ENCODE data around the gene EBF4. TPM values are rescaled to one million over a fixed set of nuclear protein-coding genes. Genes with fewer than 3 reads are reported as not detected.
"Not testable (repeated sequence)": the region's sequence is repeated elsewhere in the genome, so short reads cannot be mapped to it uniquely, and the experiment has no call there.

The EBF4 gene
- total RNA-seq, 6 experiments from 2014 or later = 0.14 to 0.48 (median 0.46) TPM; not detected in 3

DNA sequence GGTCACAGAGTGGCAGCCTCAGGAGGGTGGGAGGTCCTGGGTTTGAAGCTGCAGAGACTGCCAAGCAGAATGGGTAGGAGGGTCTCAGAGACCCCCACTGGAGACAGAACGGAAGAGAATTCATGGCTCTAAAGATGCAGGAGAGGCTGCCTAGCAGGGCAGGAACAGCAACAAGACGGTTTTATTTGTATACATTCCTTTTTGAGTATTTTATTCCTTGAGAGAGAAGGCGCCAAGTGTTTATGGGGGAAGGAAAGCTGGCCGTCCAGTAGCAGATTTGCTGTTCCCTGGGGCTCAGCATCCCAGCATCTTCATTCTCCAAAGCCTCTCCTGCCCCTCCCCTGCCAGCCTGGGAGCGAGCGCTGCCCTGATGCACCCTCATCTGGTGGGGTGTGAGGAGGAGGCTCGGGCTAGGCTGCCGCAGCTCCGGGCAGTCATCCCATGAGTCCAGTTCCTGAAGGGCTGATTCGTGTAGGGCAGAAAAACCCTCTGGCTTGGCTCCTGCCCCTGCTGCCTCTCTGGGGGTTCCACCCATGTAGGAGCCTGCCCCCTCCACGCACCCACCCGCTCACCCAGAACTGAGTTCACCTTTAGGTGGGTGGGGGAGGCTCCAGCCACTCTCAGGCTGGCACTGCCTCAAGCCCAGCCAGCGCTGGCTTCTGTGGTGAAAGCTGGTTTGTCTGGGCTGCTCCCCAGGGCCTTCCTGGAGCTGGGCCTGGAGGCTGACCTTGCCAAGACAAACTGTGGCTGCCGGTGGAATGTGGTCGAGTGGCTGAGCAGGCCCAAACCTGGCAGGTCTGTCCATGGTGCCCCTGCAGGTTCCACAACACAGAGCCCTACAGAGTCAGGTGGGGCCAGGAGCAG lies 75.4 kb downstream of the EBF4 start:
- peaks cover 36% of the 10 kb centered on the region for H3K27me3 Mint-ChIP-seq (ENCODE audit: insufficient read depth)
- no peaks in the 10 kb centered on the region for H3K36me3 Mint-ChIP-seq (ENCODE audit: low read depth)
- peak; percentile 17 for DNase-seq
- H3K4me3 Mint-ChIP-seq = no peak overlapping the region
- TF ChIP-seq, protein P1, sequence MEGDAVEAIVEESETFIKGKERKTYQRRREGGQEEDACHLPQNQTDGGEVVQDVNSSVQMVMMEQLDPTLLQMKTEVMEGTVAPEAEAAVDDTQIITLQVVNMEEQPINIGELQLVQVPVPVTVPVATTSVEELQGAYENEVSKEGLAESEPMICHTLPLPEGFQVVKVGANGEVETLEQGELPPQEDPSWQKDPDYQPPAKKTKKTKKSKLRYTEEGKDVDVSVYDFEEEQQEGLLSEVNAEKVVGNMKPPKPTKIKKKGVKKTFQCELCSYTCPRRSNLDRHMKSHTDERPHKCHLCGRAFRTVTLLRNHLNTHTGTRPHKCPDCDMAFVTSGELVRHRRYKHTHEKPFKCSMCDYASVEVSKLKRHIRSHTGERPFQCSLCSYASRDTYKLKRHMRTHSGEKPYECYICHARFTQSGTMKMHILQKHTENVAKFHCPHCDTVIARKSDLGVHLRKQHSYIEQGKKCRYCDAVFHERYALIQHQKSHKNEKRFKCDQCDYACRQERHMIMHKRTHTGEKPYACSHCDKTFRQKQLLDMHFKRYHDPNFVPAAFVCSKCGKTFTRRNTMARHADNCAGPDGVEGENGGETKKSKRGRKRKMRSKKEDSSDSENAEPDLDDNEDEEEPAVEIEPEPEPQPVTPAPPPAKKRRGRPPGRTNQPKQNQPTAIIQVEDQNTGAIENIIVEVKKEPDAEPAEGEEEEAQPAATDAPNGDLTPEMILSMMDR (IDR thresholded peaks at IDR 0.05) = no peak
- peaks cover 12% of the 10 kb centered on the region; the same call in 1 of the 2 replicates for H3K4me1 Mint-ChIP-seq (ENCODE audit: low read depth)
- no peak overlapping the region for H3K27ac Mint-ChIP-seq
- no peaks in the 10 kb centered on the region for H3K9me3 Mint-ChIP-seq

DNA sequence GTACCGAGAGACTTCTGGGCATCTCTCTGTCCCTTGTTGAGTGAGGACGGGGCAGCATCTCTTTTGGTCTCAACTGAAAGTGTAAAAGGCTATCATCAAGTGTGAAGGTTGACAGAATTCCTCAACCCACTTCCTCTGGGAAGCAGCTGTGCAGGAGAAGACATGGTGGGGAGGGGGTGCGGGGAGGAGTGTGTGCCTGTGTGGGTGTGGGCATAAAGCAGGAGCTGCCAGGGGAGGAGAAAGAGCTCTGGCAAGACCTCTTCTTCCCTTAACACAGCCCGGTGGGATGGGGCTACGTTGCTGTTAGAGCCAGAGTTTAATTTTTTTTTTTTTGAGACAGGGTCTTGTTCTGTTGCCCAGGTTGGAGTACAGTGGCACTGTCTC lies 76.0 kb downstream of the EBF4 start:
- Mint-ChIP-seq H3K27ac (no peak overlapping the region), H3K27me3 (ENCODE audit: insufficient read depth) (peaks cover 32% of the 10 kb centered on the region), H3K4me1 (ENCODE audit: low read depth) (peaks cover 12% of the 10 kb centered on the region; the same call in 1 of the 2 replicates), H3K9me3 (no peaks in the 10 kb centered on the region), H3K36me3 (ENCODE audit: low read depth) (no peaks in the 10 kb centered on the region), H3K4me3 (no peak overlapping the region)
- TF ChIP-seq, protein P1 (IDR thresholded peaks at IDR 0.05) = no peak
- no peak for DNase-seq

DNA sequence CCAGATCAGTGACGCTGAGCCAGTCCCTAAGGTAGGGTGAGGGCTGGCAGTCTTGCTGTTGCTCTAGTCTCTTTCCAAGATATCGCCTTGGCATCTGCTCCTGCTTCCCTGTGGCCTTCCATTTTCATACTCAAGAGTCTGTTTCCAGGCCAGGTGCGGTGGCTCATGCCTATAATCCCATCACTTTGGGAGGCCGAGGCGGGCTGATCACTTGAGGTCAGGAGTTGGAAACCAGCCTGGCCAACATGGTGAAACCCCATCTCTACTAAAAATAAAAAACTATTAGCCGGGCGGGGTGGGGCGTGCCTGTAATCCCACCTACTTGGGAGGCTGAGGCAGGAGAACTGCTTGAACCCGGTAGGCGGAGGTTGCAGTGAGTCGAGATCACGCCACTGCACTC lies 77.5 kb downstream of the EBF4 start:
- H3K36me3 Mint-ChIP-seq (ENCODE audit: low read depth); DNase-seq; H3K27ac Mint-ChIP-seq; H3K9me3 Mint-ChIP-seq; H3K4me3 Mint-ChIP-seq: not testable (repeated sequence)
- peaks cover 28% of the 10 kb centered on the region for H3K27me3 Mint-ChIP-seq (ENCODE audit: insufficient read depth)
- H3K4me1 Mint-ChIP-seq (ENCODE audit: low read depth) = peaks cover 16% of the 10 kb centered on the region

DNA sequence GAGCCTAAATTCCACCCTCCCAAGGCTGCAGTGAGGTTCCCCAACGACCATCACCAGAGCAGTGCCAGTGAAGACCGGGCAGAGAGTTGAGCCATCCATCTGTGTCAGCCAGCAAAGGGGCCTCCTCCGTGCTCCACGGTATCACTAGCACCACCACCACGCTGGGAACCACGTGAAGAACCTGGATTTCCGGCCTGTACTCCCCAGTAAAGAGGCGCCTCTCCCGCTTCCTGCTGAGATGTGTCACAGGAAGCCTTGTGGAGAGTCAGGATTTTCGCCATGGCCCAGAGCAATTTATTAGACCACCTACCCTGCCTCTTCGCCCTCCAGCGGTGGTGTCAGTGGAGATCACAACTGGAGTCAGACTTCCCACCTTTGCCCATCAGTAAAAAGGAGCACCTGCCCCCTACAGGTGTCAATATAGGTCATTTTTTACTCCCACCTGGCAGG lies 79.1 kb downstream of the EBF4 start:
- H3K4me3 Mint-ChIP-seq = no peak overlapping the region
- DNase-seq = no peak
- no peaks in the 10 kb centered on the region for H3K9me3 Mint-ChIP-seq
- no peaks in the 10 kb centered on the region for H3K36me3 Mint-ChIP-seq (ENCODE audit: low read depth)
- H3K27ac Mint-ChIP-seq = no peak overlapping the region
- TF ChIP-seq, protein P1 (IDR thresholded peaks at IDR 0.05) = no peak
- H3K4me1 Mint-ChIP-seq (ENCODE audit: low read depth) = peaks cover 20% of the 10 kb centered on the region
- peaks cover 26% of the 10 kb centered on the region for H3K27me3 Mint-ChIP-seq (ENCODE audit: insufficient read depth)

DNA sequence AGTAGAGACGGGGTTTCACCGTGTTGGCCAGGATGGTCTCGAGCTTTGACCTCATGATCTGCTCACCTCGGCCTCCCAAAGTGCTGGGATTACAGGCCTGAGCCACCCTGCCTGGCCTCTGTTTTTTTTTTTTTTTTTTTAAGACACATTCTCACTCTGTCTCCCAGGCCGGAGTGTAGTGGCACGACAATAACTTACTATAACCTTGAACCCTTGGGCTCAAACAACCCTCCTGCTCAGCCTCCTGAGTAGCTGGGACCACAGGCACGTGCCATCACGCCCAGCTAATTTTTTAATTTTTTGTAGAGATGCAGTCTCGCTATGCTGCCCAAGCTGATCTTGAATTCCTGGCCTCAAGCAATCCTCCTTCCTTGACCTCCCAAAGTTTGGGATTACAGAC lies 81.2 kb downstream of the EBF4 start:
- H3K27ac Mint-ChIP-seq = no peak overlapping the region
- H3K4me3 Mint-ChIP-seq = no peak overlapping the region

DNA sequence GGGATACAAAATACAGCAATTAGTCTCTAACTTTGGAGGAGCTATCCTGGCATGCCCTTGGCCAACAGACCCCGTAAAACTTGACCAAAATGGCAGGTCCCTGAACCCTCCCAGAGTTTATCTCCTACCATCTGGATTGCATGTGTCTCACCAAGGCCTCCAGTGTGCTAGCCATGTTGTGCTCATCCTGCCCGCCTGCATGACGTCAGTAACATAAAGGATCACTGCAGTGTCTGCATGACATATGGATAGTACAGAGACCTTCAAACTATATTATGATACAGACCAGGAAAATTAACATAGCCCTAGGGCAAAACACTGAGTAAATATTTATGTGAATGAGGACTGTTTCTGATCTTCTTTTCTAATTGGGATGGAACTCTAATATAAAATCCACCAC lies 82.6 kb downstream of the EBF4 start:
- TF ChIP-seq, protein P1 (IDR thresholded peaks at IDR 0.05) = no peak
- DNase-seq = no peak
- H3K9me3 Mint-ChIP-seq = no peaks in the 10 kb centered on the region
- H3K27me3 Mint-ChIP-seq (ENCODE audit: insufficient read depth) = peaks cover 18% of the 10 kb centered on the region
- H3K36me3 Mint-ChIP-seq (ENCODE audit: low read depth) = no peaks in the 10 kb centered on the region
- H3K4me1 Mint-ChIP-seq (ENCODE audit: low read depth) = peaks cover 7% of the 10 kb centered on the region; the same call in 1 of the 2 replicates
- no peak overlapping the region for H3K27ac Mint-ChIP-seq
- H3K4me3 Mint-ChIP-seq = peak overlapping the region; percentile 65

More for the DNA sequence above, 81.2 kb downstream of the EBF4 start:
- H3K4me1 Mint-ChIP-seq (ENCODE audit: low read depth) = peaks cover 7% of the 10 kb centered on the region; the same call in 1 of the 2 replicates
- TF ChIP-seq, protein P1 (IDR thresholded peaks at IDR 0.05) = no peak
- H3K9me3 Mint-ChIP-seq = no peaks in the 10 kb centered on the region
- no peak for DNase-seq
- no peaks in the 10 kb centered on the region for H3K36me3 Mint-ChIP-seq (ENCODE audit: low read depth)
- H3K27me3 Mint-ChIP-seq (ENCODE audit: insufficient read depth) = peaks cover 29% of the 10 kb centered on the region
